ENCODE measurements around the gene CTNNBIP1. TPM values are rescaled to one million over a fixed set of nuclear protein-coding genes. Genes with fewer than 3 reads are reported as not detected.

CTNNBIP1 gene
- total and polyA plus RNA-seq, 2 donors (not counting 3 experiments of a cell fraction or from before 2014, with no cell fraction given) = 26.6 to 31.7 TPM

- intact Hi-C loops (cut with micrococcal nuclease) (no loop called here), dilution Hi-C loops (cut with MboI; ENCODE audit: extremely low pct_ligation_motif_present, low sequenced_read_pairs) (no loop called here)
- H3K79me2 ChIP-seq (ENCODE audit: control insufficient read depth, insufficient read depth, low read length) = peaks cover 5% of the 10 kb centered on the region
- ChIA-PET CTCF (interaction anchor here (0.6 to 1.4 kb wide), 2 partner anchors 9 to 19 kb away, joined by 3 read pairs; no protein-coding TSS in a partner anchor), POLR2A (interaction anchor here (0.6 kb wide), 1 partner anchor 10 kb away, joined by 3 read pairs; no protein-coding TSS in a partner anchor)
- H3K4me1 ChIP-seq (ENCODE audit: control insufficient read depth, extremely low read depth, insufficient read depth, low read length) = peaks cover 11% of the 10 kb centered on the region
- no peak overlapping the region for H3K27ac ChIP-seq (ENCODE audit: insufficient read depth, low read depth, low read length)
- no peaks in the 10 kb centered on the region for H3K36me3 ChIP-seq (ENCODE audit: control insufficient read depth in 2 of 2, extremely low read depth in 1 of 2, insufficient read depth in 2 of 2, low read length in 2 of 2)
- no peak overlapping the region for H3K9ac ChIP-seq (replicated peaks; ENCODE audit: extremely low read depth, insufficient read depth, low read length)
- H4K20me1 ChIP-seq (replicated peaks; ENCODE audit: control insufficient read depth, extremely low read depth, insufficient read depth, low read length) = no peaks in the 10 kb centered on the region
- no peak for FAIRE-seq
- H3K9me3 ChIP-seq (replicated peaks; ENCODE audit: control insufficient read depth, insufficient read depth, low read length) = no peaks in the 10 kb centered on the region
- no peak for DNase-seq (ENCODE audit: low read depth, low spot score)
- no peaks in the 10 kb centered on the region for H3K27me3 ChIP-seq (ENCODE audit: control insufficient read depth in 2 of 2, insufficient read depth in 2 of 2, low read length in 2 of 2)
- H2AFZ ChIP-seq (ENCODE audit: low read depth, low read length) = no peak overlapping the region
- no TSS peak for BruUV-seq (replicated peaks)
- no peak overlapping the region for H3K4me2 ChIP-seq (ENCODE audit: insufficient read depth, low read length)
- no peak overlapping the region for H3K4me3 ChIP-seq (replicated peaks in 1 of 3; ENCODE audit: insufficient read depth in 1 of 3, low read depth in 1 of 3, low read length in 3 of 3)
- TF ChIP-seq MAX (IDR thresholded peaks at IDR 0.05; ENCODE audit: insufficient read depth, insufficient read length) (no peak), POLR2A (IDR thresholded peaks at IDR 0.05; ENCODE audit: low read depth, low read length) (no peak), EZH2 (IDR thresholded peaks at IDR 0.05; ENCODE audit: borderline replicate concordance, low read depth, low read length, severe bottlenecking) (no peak), MYC (IDR thresholded peaks at IDR 0.05; ENCODE audit: low read depth, low read length) (no peak), POLR2AphosphoS5 (IDR thresholded peaks at IDR 0.05; ENCODE audit: insufficient read depth, low read depth, low read length) (no peak), GATA2 (IDR thresholded peaks at IDR 0.05; ENCODE audit: insufficient read depth, insufficient read length, low read depth, low read length) (no peak), FOS (IDR thresholded peaks at IDR 0.05; ENCODE audit: borderline replicate concordance, insufficient read depth, low read length) (no peak), CTCF (IDR thresholded peaks at IDR 0.05; ENCODE audit: extremely low read depth in 1 of 2, insufficient read depth in 1 of 2, low read depth in 1 of 2, low read length in 2 of 2) (no peak), JUN (IDR thresholded peaks at IDR 0.05; ENCODE audit: borderline replicate concordance, insufficient read depth, insufficient read length, low read depth) (no peak)
- H3K9me1 ChIP-seq (replicated peaks; ENCODE audit: control insufficient read depth, extremely low read depth, insufficient read depth, low read length) = no peaks in the 10 kb centered on the region
Measured at GRCh38 chr1:9907441-9907840, 2.6 kb downstream of the CTNNBIP1 start.
